Hepatocyte (in vitro differentiated cells): ENCODE data around the gene IL1RAPL2. TPM values are rescaled to one million over a fixed set of nuclear protein-coding genes. Genes with fewer than 3 reads are reported as not detected.

Source experiments
- DNase-seq: peaks from one replicate; pipeline ENCODE4 v3.0.0-alpha.2; 2016; ENCODE audit warnings: low spot score
- H2AFZ ChIP-seq: fragments of 200-600 bp; sonication (generic); 2 replicates; pipeline ENCODE4 v1.6.0; 2016; ENCODE audit warnings: antibody characterized with exemption, mild to moderate bottlenecking
- H3K27ac ChIP-seq: fragments of 200-600 bp; sonication (generic); 2 replicates; pipeline ENCODE4 v1.5.1; 2016; ENCODE audit warnings: mild to moderate bottlenecking
- H3K27me3 ChIP-seq: fragments of 200-600 bp; sonication (generic); 2 replicates; pipeline ENCODE4 v1.6.1; 2016
- H3K36me3 ChIP-seq: fragments of 200-600 bp; sonication (generic); replicated peaks from 2 replicates; pipeline ENCODE4 v1.5.1; 2016; ENCODE audit warnings: low read depth; ENCODE audit not compliant: insufficient read depth
- H3K4me1 ChIP-seq: fragments of 200-600 bp; sonication (generic); 2 replicates; pipeline ENCODE4 v1.5.1; 2016; ENCODE audit warnings: mild to moderate bottlenecking, moderate library complexity; ENCODE audit not compliant: insufficient read depth
- H3K4me2 ChIP-seq: fragments of 200-600 bp; sonication (generic); 2 replicates; pipeline ENCODE4 v1.6.0; 2016
- H3K4me3 ChIP-seq: fragments of 200-600 bp; sonication (generic); 2 replicates; pipeline ENCODE4 v1.5.1; 2016; ENCODE audit warnings: mild to moderate bottlenecking
- H3K79me2 ChIP-seq: fragments of 200-600 bp; sonication (generic); 2 replicates; pipeline ENCODE4 v1.6.0; 2017; ENCODE audit warnings: mild to moderate bottlenecking
- H3K9me2 ChIP-seq: fragments of 200-600 bp; sonication (generic); replicated peaks from 2 replicates; pipeline ENCODE4 v1.6.0; 2017; ENCODE audit warnings: mild to moderate bottlenecking; ENCODE audit not compliant: insufficient read depth
- H3K9me3 ChIP-seq: fragments of 200-600 bp; sonication (generic); 2 replicates; pipeline ENCODE4 v1.5.1; 2016; ENCODE audit warnings: low read depth, mild to moderate bottlenecking
- H4K20me1 ChIP-seq: fragments of 200-600 bp; sonication (generic); 2 replicates; pipeline ENCODE4 v1.6.0; 2016; ENCODE audit warnings: mild to moderate bottlenecking; ENCODE audit not compliant: insufficient read depth, poor library complexity, severe bottlenecking
- EZH2 ChIP-seq: fragments of 200-600 bp; sonication (generic); IDR thresholded peaks from 2 replicates; pipeline ENCODE4 v1.6.1; 2016; ENCODE audit warnings: antibody characterized with exemption, mild to moderate bottlenecking, borderline replicate concordance
- EZH2phosphoT487 ChIP-seq: fragments of 200-600 bp; sonication (generic); IDR thresholded peaks from one replicate; pipeline ENCODE4 v1.6.1; 2018; ENCODE audit warnings: antibody characterized with exemption, mild to moderate bottlenecking, low read depth, moderate library complexity; ENCODE audit not compliant: unreplicated experiment, severe bottlenecking
- WGBS: methylation state at CpG from one replicate; pipeline ENCODE4 v1.1.6; 2016; ENCODE audit warnings: low lambda C conversion rate; ENCODE audit errors: missing lambda C conversion rate; 5-methylcytosine and 5-hydroxymethylcytosine counted together
- polyA plus RNA-seq: library from polyadenylated mRNA; unstranded; fragments of >200 nt; fragmentation: Nextera tagmentation; extraction: Ambion mirVana; gene quantifications from 2 replicates; pipeline ENCODE4 v1.2.1, GENCODE V29; 2016
- total RNA-seq: library from RNA; depleted of rRNA; stranded (reverse); fragments of >200 nt; gene quantifications from 2 replicates; pipeline ENCODE4 v1.2.3, GENCODE V29; 2014
- TF ChIP-seq, protein P1 (sequence below): fragments of 200-600 bp; sonication (generic); IDR thresholded peaks from 2 replicates; pipeline ENCODE4 v1.5.1; 2016; ENCODE audit warnings: antibody characterized with exemption, mild to moderate bottlenecking; ENCODE audit not compliant: poor library complexity

The IL1RAPL2 gene
- total and polyA plus RNA-seq, 2 experiments from 2014 or later, result 0.40 TPM; not detected in 1

DNA sequence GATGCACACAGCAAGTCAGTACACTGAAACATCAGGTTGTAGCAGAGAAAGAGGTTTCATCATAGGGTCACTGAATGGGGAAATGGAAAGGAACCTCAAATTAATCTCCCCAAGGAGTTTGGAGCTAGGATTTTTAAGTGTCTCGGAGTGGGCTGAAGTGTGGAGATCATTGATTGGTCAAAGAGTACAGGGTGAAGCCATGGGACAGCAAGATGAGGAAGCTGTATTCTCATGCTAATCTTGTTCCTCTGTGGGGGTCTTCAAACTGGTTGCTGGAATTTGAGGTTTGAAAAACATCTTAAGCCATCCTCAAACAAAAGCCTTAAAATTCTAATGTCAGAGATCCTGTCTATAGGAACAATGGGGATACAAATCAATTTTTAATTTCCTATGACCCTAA is 733.3 kb downstream of the IL1RAPL2 start:
- Histone ChIP-seq H3K4me1 (no peaks in the 10 kb centered on the region), H3K36me3 (no peaks in the 10 kb centered on the region), H3K9me3 (no peaks in the 10 kb centered on the region), H3K79me2 (no peaks in the 10 kb centered on the region), H3K27ac (no peak overlapping the region), H3K4me3 (no peak overlapping the region), H3K4me2 (no peak overlapping the region), H3K9me2 (no peaks in the 10 kb centered on the region), H2AFZ (no peak overlapping the region), H3K27me3 (no peaks in the 10 kb centered on the region), H4K20me1 (no peaks in the 10 kb centered on the region)
- DNase-seq, result no peak
- TF ChIP-seq, protein P1, sequence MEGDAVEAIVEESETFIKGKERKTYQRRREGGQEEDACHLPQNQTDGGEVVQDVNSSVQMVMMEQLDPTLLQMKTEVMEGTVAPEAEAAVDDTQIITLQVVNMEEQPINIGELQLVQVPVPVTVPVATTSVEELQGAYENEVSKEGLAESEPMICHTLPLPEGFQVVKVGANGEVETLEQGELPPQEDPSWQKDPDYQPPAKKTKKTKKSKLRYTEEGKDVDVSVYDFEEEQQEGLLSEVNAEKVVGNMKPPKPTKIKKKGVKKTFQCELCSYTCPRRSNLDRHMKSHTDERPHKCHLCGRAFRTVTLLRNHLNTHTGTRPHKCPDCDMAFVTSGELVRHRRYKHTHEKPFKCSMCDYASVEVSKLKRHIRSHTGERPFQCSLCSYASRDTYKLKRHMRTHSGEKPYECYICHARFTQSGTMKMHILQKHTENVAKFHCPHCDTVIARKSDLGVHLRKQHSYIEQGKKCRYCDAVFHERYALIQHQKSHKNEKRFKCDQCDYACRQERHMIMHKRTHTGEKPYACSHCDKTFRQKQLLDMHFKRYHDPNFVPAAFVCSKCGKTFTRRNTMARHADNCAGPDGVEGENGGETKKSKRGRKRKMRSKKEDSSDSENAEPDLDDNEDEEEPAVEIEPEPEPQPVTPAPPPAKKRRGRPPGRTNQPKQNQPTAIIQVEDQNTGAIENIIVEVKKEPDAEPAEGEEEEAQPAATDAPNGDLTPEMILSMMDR, result no peak
- TF ChIP-seq EZH2phosphoT487 (no peak), EZH2 (no peak)
- 69% methylated on average over 1 of the region's 1 CpG for WGBS

DNA sequence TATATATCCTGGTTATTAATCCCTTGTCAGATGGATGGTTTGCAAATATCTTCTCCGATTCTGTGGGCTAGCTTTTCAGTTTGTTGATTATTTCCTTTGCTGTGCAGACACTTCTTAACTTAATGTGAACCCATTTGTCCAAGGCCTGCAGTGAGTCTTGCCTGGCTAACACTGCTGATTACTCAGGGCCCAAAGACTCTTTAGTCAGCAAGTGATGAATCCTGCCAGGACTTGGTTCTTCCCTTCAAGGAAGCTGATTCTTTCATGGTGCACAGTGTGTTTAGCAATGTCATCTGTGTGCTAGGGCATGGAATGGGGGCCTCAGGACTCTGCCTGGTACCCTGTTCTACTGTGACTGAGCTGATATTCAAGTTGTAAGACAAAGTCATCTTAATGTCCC is 736.2 kb downstream of the IL1RAPL2 start:
- Histone ChIP-seq H3K4me3 (no peak overlapping the region), H3K4me2 (no peak overlapping the region)
- TF ChIP-seq, protein P1, result no peak
- TF ChIP-seq EZH2, result no peak
- TF ChIP-seq EZH2phosphoT487, result no peak

DNA sequence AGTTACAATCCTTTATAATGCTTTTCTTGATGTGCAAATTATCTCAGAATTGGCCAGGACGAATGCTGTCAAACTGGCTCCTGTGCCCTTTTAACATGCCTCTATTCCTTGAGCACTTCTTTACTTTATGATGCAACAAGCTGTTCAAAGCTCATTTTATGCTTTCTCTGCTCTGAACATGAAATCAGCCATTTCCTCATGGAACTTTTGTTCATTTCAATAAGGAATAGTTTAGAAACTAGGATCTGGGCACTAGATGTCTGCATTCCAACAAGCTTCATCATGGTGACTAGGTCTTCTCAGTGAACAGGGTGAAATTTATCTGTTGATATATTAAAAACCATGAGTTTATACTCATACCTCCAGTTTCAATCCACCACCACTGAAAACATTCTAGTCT is 741.8 kb downstream of the IL1RAPL2 start:
- Histone ChIP-seq H3K27me3 (no peaks in the 10 kb centered on the region), H3K9me2 (no peaks in the 10 kb centered on the region), H3K9me3 (no peaks in the 10 kb centered on the region), H2AFZ (no peak overlapping the region), H4K20me1 (no peaks in the 10 kb centered on the region), H3K4me1 (no peaks in the 10 kb centered on the region), H3K36me3 (no peaks in the 10 kb centered on the region), H3K4me3 (no peak overlapping the region), H3K27ac (no peak overlapping the region), H3K4me2 (no peak overlapping the region), H3K79me2 (no peaks in the 10 kb centered on the region)
- 59% methylated on average over 1 of the region's 1 CpG for WGBS
- no peak for DNase-seq
- TF ChIP-seq EZH2 (no peak), EZH2phosphoT487 (no peak)
- TF ChIP-seq, protein P1, result no peak

More for the DNA sequence above, 736.2 kb downstream of the IL1RAPL2 start:
- Histone ChIP-seq H3K79me2 (no peaks in the 10 kb centered on the region), H3K9me2 (no peaks in the 10 kb centered on the region), H3K36me3 (no peaks in the 10 kb centered on the region), H4K20me1 (no peaks in the 10 kb centered on the region), H3K27me3 (no peaks in the 10 kb centered on the region), H3K27ac (no peak overlapping the region), H3K4me1 (no peaks in the 10 kb centered on the region), H3K9me3 (no peaks in the 10 kb centered on the region), H2AFZ (no peak overlapping the region)
- WGBS, result 89% methylated on average over 1 of the region's 1 CpG
- no peak for DNase-seq

DNA sequence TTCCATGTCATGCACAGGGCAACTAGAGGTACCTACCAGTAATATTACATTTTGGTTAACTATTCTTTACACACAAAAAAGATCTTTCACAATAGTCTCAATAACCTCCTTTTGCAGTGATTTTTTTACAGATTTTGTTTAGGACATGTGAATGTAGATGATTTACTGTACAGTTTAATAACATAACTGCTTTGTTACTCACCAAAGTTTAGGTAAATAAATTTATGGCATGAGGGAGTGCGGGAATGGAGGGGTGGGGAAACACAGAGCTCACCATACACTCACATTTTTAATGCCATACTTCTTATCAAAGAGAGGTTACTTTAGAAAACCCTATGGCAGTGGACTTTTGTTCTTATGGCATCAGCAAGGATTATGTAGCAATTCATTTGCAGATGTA is 747.6 kb downstream of the IL1RAPL2 start:
- Histone ChIP-seq H3K9me2 (no peaks in the 10 kb centered on the region), H3K79me2 (no peaks in the 10 kb centered on the region), H3K27me3 (no peaks in the 10 kb centered on the region), H3K4me2 (no peak overlapping the region), H2AFZ (no peak overlapping the region), H3K27ac (no peak overlapping the region), H3K36me3 (no peaks in the 10 kb centered on the region), H3K9me3 (no peaks in the 10 kb centered on the region), H4K20me1 (no peaks in the 10 kb centered on the region), H3K4me3 (no peak overlapping the region), H3K4me1 (no peaks in the 10 kb centered on the region)
- TF ChIP-seq, protein P1, result no peak
- TF ChIP-seq EZH2phosphoT487 (no peak), EZH2 (no peak)
- DNase-seq, result no peak
- WGBS, result 44% methylated on average over 1 of the region's 1 CpG
